H1 (cell line): Measurements from ENCODE around the gene AP3B2.
A peak's percentile ranks its signal among the peaks of the same experiment; 100 is the strongest.

ENCODE experiments used
- BRCA1 ChIP-seq: IDR thresholded peaks from 2 replicates; pipeline ENCODE4 v1.6.1; 2012; ENCODE audit warnings: low read depth, low read length, improper control_type of control experiment
- CBX8 ChIP-seq: fragments of 300-800, 300-1000 bp; sonication (generic); IDR thresholded peaks from 2 replicates; pipeline ENCODE4 v1.7.1; 2016; ENCODE audit warnings: low read depth, low read length, borderline replicate concordance
- CEBPB ChIP-seq: IDR thresholded peaks from 2 replicates; pipeline ENCODE4 v1.6.1; 2012; ENCODE audit warnings: low read depth, low read length
- CTCF ChIP-seq, 3 experiments: IDR thresholded peaks; 1 replicate in 2 of 3; 2 replicates in 1 of 3; pipeline versions ENCODE4 v1.5.1 to v1.6.1; 2011; ENCODE audit warnings: low read length in 3 of 3, mild to moderate bottlenecking in 3 of 3, inconsistent platforms in 2 of 3, low read depth in 1 of 3, moderate library complexity in 1 of 3; ENCODE audit not compliant: insufficient read depth in 1 of 3; ENCODE audit errors: control extremely low read depth in 1 of 3
- EZH2 ChIP-seq: fragments of 200-600 bp; sonication (generic); IDR thresholded peaks from 2 replicates; pipeline ENCODE4 v1.7.1; 2012; ENCODE audit warnings: low read depth, mild to moderate bottlenecking, moderate library complexity, low read length, inconsistent platforms; ENCODE audit not compliant: severe bottlenecking
- GABPA ChIP-seq: IDR thresholded peaks from 2 replicates; pipeline ENCODE4 v1.6.1; 2011; ENCODE audit warnings: mild to moderate bottlenecking, low read length, moderate library complexity, borderline replicate concordance; ENCODE audit not compliant: insufficient read depth
- POLR2A ChIP-seq, 2 experiments: IDR thresholded peaks; 1 replicate in 1 of 2; 2 replicates in 1 of 2; pipeline ENCODE4 v1.6.1; 2011; ENCODE audit warnings: low read depth in 2 of 2, low read length in 2 of 2, mild to moderate bottlenecking in 2 of 2; ENCODE audit errors: control extremely low read depth in 1 of 2
- RFX5 ChIP-seq: IDR thresholded peaks from 2 replicates; pipeline ENCODE4 v1.6.1; 2011; ENCODE audit warnings: low read depth, low read length, improper control_type of control experiment, borderline replicate concordance
- SIRT6 ChIP-seq: IDR thresholded peaks from one replicate; pipeline ENCODE4 v1.7.1; 2012; ENCODE audit warnings: low read length, inconsistent platforms
- SUZ12 ChIP-seq: fragments of 200-600 bp; sonication (generic); IDR thresholded peaks from 2 replicates; pipeline ENCODE4 v1.6.1; 2012; ENCODE audit warnings: mild to moderate bottlenecking, inconsistent platforms, low read length, moderate library complexity, mixed read lengths
- TBP ChIP-seq: IDR thresholded peaks from 2 replicates; pipeline ENCODE4 v1.6.1; 2011; ENCODE audit warnings: low read depth, low read length, improper control_type of control experiment
- TCF12 ChIP-seq: IDR thresholded peaks from 2 replicates; pipeline ENCODE4 v1.6.1; 2011; ENCODE audit warnings: low read depth, mild to moderate bottlenecking, low read length
- USF2 ChIP-seq: IDR thresholded peaks from 2 replicates; pipeline ENCODE4 v1.6.1; 2011; ENCODE audit warnings: low read length, improper control_type of control experiment

- TF ChIP-seq EZH2 (no peak), CTCF (IDR thresholded peaks at IDR 0.05; ENCODE audit: control extremely low read depth in 1 of 3, insufficient read depth in 1 of 3, low read depth in 1 of 3, low read length in 3 of 3) (no peak), POLR2A (IDR thresholded peaks at IDR 0.05; ENCODE audit: control extremely low read depth in 1 of 2, low read depth in 2 of 2, low read length in 2 of 2) (no peak; a peak in 1 of 3 replicates), TBP (no peak), CEBPB (no peak), CBX8 (no peak), GABPA (no peak), SIRT6 (no peak), BRCA1 (no peak), USF2 (0 out of 2 replicates have a peak, but pooled peaks have one; percentile 21), SUZ12 (no peak; the same call in 1 of the 2 replicates), RFX5 (no peak), TCF12 (0 out of 2 replicates have a peak, but pooled peaks have one; percentile 49)
Observed at GRCh38 chr15:82709081-82709420, 624 bp downstream of the AP3B2 start.
